Panc1 (cell line): ENCODE results near the gene CCDC167.

Experiments used
- CTCF ChIP-seq: fragments of 450-650 bp; IDR thresholded peaks from 2 replicates; pipeline ENCODE4 v1.5.1; 2017; ENCODE audit warnings: mild to moderate bottlenecking
- POLR2AphosphoS5 ChIP-seq: IDR thresholded peaks from 2 replicates; pipeline ENCODE4 v1.6.1; 2012; ENCODE audit warnings: mild to moderate bottlenecking, low read depth, low read length, moderate library complexity
- REST ChIP-seq, 2 experiments: IDR thresholded peaks; 2 replicates each; pipeline ENCODE4 v1.6.1; 2011 to 2012; ENCODE audit warnings: low read depth in 2 of 2, control low read depth in 1 of 2, low read length in 1 of 2, mild to moderate bottlenecking in 1 of 2, moderate library complexity in 1 of 2; ENCODE audit not compliant: insufficient read depth in 1 of 2
- SIN3A ChIP-seq: IDR thresholded peaks from 2 replicates; pipeline ENCODE4 v1.6.1; 2012; ENCODE audit warnings: low read depth, mild to moderate bottlenecking, low read length, moderate library complexity, borderline replicate concordance; ENCODE audit not compliant: insufficient read depth

- TF ChIP-seq CTCF (no peak), REST (IDR thresholded peaks at IDR 0.05; ENCODE audit: insufficient read depth in 1 of 2, low read depth in 2 of 2, low read length in 1 of 2) (no peak), SIN3A (no peak), POLR2AphosphoS5 (no peak)
Observed at GRCh38 chr6:37467718-37468117, 32.0 kb downstream of the CCDC167 start.
